Adipocyte (in vitro differentiated cells): Measurements from ENCODE around the gene TLR10.
A peak's percentile ranks its signal among the peaks of the same experiment; 100 is the strongest.

Source experiments
- DNase-seq: peaks from one replicate; pipeline ENCODE4 v3.0.0-alpha.2; 2015; ENCODE audit warnings: low read depth
- H3K27me3 ChIP-seq: replicated peaks from 2 replicates; pipeline ENCODE4 v1.7.0; 2013; ENCODE audit warnings: mild to moderate bottlenecking, low read length, moderate library complexity; ENCODE audit not compliant: control insufficient read depth, insufficient read depth
- H3K36me3 ChIP-seq: 2 replicates; pipeline ENCODE4 v1.7.0; 2013; ENCODE audit warnings: low read length, mild to moderate bottlenecking, moderate library complexity; ENCODE audit not compliant: control insufficient read depth, insufficient read depth, severe bottlenecking
- H3K4me1 ChIP-seq: 2 replicates; pipeline ENCODE4 v1.7.0; 2013; ENCODE audit warnings: mild to moderate bottlenecking, low read length, moderate library complexity; ENCODE audit not compliant: control insufficient read depth, insufficient read depth
- H3K4me3 ChIP-seq: 2 replicates; pipeline ENCODE4 v1.7.0; 2013; ENCODE audit warnings: mild to moderate bottlenecking, low read length, moderate library complexity
- H3K9ac ChIP-seq: 2 replicates; pipeline ENCODE4 v1.7.0; 2013; ENCODE audit warnings: mild to moderate bottlenecking, low read length, moderate library complexity
- H3K9me3 ChIP-seq: 2 replicates; pipeline ENCODE4 v1.7.0; 2013; ENCODE audit warnings: mild to moderate bottlenecking, low read length, moderate library complexity; ENCODE audit not compliant: control insufficient read depth

TLR10 gene

GRCh38 chr4:38782452-38783108 is at the start of gene TLR10:
TLR10 (minus strand) TSS chr4:38782990; CDS start chr4:38775590, 7,400 bp downstream.
- H3K9me3 ChIP-seq = no peaks in the 10 kb centered on the region
- H3K4me3 ChIP-seq = no peak within 1 kb of the TSS
- H3K4me1 ChIP-seq = no peaks in the 10 kb centered on the region
- no peak within 1 kb of the TSS for H3K9ac ChIP-seq
- peak; percentile 77 for DNase-seq
- H3K27me3 ChIP-seq = no peaks in the 10 kb centered on the region
- H3K36me3 ChIP-seq = no peaks in the 10 kb centered on the region

- Histone ChIP-seq H3K36me3 (no peaks in the 10 kb centered on the region), H3K4me3 (no peak overlapping the region), H3K9ac (no peak overlapping the region), H3K4me1 (no peaks in the 10 kb centered on the region), H3K9me3 (peaks cover 12% of the 10 kb centered on the region), H3K27me3 (no peaks in the 10 kb centered on the region)
- DNase-seq = no peak
Observed at GRCh38 chr4:38832206-38832605, 49.4 kb upstream of the TLR10 start.

- peaks cover 10% of the 10 kb centered on the region for H3K9me3 ChIP-seq
- no peaks in the 10 kb centered on the region for H3K4me1 ChIP-seq
- no peaks in the 10 kb centered on the region for H3K27me3 ChIP-seq
- H3K9ac ChIP-seq = no peak overlapping the region
- no peaks in the 10 kb centered on the region for H3K36me3 ChIP-seq
- H3K4me3 ChIP-seq = no peak overlapping the region
- peak; percentile 54 for DNase-seq
Observed at GRCh38 chr4:38831653-38832052, 48.9 kb upstream of the TLR10 start.

GRCh38 chr4:38829237-38829636 is 46.4 kb upstream of the TLR10 start:
- Histone ChIP-seq H3K4me1 (no peaks in the 10 kb centered on the region), H3K9ac (no peak overlapping the region), H3K36me3 (no peaks in the 10 kb centered on the region), H3K9me3 (peaks cover under 1% of the 10 kb centered on the region), H3K27me3 (no peaks in the 10 kb centered on the region), H3K4me3 (no peak overlapping the region)
- DNase-seq = no peak

GRCh38 chr4:38823766-38824165 is 41.0 kb upstream of the TLR10 start:
- Histone ChIP-seq H3K27me3 (no peaks in the 10 kb centered on the region), H3K4me1 (no peaks in the 10 kb centered on the region), H3K9me3 (no peaks in the 10 kb centered on the region), H3K36me3 (no peaks in the 10 kb centered on the region), H3K4me3 (no peak overlapping the region), H3K9ac (no peak overlapping the region)
- DNase-seq = no peak

- H3K4me3 ChIP-seq = no peak overlapping the region
- H3K27me3 ChIP-seq = no peaks in the 10 kb centered on the region
- no peak overlapping the region for H3K9ac ChIP-seq
- no peaks in the 10 kb centered on the region for H3K9me3 ChIP-seq
- no peaks in the 10 kb centered on the region for H3K36me3 ChIP-seq
- no peaks in the 10 kb centered on the region for H3K4me1 ChIP-seq
- DNase-seq = no peak
Observed at GRCh38 chr4:38822748-38823303, 40.0 kb upstream of the TLR10 start.

- no peaks in the 10 kb centered on the region for H3K27me3 ChIP-seq
- no peaks in the 10 kb centered on the region for H3K9me3 ChIP-seq
- no peak overlapping the region for H3K4me3 ChIP-seq
- H3K4me1 ChIP-seq = no peaks in the 10 kb centered on the region
- no peak overlapping the region for H3K9ac ChIP-seq
- H3K36me3 ChIP-seq = no peaks in the 10 kb centered on the region
- no peak for DNase-seq
Observed at GRCh38 chr4:38821739-38822138, 38.9 kb upstream of the TLR10 start.

GRCh38 chr4:38820329-38821061 is 37.7 kb upstream of the TLR10 start:
- Histone ChIP-seq H3K27me3 (no peaks in the 10 kb centered on the region), H3K9me3 (no peaks in the 10 kb centered on the region), H3K4me3 (no peak overlapping the region), H3K4me1 (peaks cover 7% of the 10 kb centered on the region), H3K9ac (no peak overlapping the region), H3K36me3 (no peaks in the 10 kb centered on the region)
- peak; percentile 14 for DNase-seq

GRCh38 chr4:38819569-38819968 is 36.8 kb upstream of the TLR10 start:
- no peaks in the 10 kb centered on the region for H3K36me3 ChIP-seq
- H3K27me3 ChIP-seq = no peaks in the 10 kb centered on the region
- DNase-seq = peak; percentile 61
- peaks cover 7% of the 10 kb centered on the region for H3K4me1 ChIP-seq
- H3K9me3 ChIP-seq = no peaks in the 10 kb centered on the region
- H3K4me3 ChIP-seq = no peak overlapping the region
- no peak overlapping the region for H3K9ac ChIP-seq

GRCh38 chr4:38818441-38818976 is 35.7 kb upstream of the TLR10 start:
- no peaks in the 10 kb centered on the region for H3K36me3 ChIP-seq
- no peak overlapping the region for H3K9ac ChIP-seq
- DNase-seq = no peak
- no peak overlapping the region for H3K4me3 ChIP-seq
- peaks cover 7% of the 10 kb centered on the region for H3K4me1 ChIP-seq
- H3K27me3 ChIP-seq = no peaks in the 10 kb centered on the region
- H3K9me3 ChIP-seq = no peaks in the 10 kb centered on the region
